Coronary artery (tissue), 2 donors: Measurements from ENCODE around the gene KNTC1.
"Not testable (repeated sequence)": the region's sequence is repeated elsewhere in the genome, so short reads cannot be mapped to it uniquely, and the experiment has no call there.

ENCODE experiments used
- DNase-seq: peaks from one replicate; pipeline ENCODE4 v3.0.0-alpha.2; 2017; ENCODE audit warnings: low spot score
- H3K27ac ChIP-seq, 2 donors: fragments of 200-600 bp; sonication (generic); one replicate each; pipeline ENCODE4 v1.5.1; 2016 to 2019
- H3K4me3 ChIP-seq: fragments of 200-600 bp; sonication (generic); 2 replicates; pipeline ENCODE4 v1.5.1; 2016; ENCODE audit warnings: mild to moderate bottlenecking, moderate library complexity
- CTCF ChIP-seq: fragments of 200-600 bp; sonication (generic); IDR thresholded peaks from one replicate; pipeline ENCODE4 v1.5.1; 2019; ENCODE audit warnings: antibody characterized with exemption

Gene KNTC1

GRCh38 chr12:122544537-122544936 is 17.5 kb downstream of the KNTC1 start:
- Histone ChIP-seq H3K4me3 (no peak overlapping the region), H3K27ac (no peak overlapping the region)
- no peak for TF ChIP-seq CTCF
- no peak for DNase-seq

- no peak overlapping the region for H3K27ac ChIP-seq
- TF ChIP-seq CTCF, result no peak
- H3K4me3 ChIP-seq, result no peak overlapping the region
- DNase-seq, result no peak
Measured at GRCh38 chr12:122545855-122546254, 18.8 kb downstream of the KNTC1 start.

GRCh38 chr12:122547330-122547729 is 20.3 kb downstream of the KNTC1 start:
- no peak for DNase-seq
- TF ChIP-seq CTCF, result no peak
- H3K27ac ChIP-seq, result no peak overlapping the region
- H3K4me3 ChIP-seq, result no peak overlapping the region

GRCh38 chr12:122558745-122559641 is 31.9 kb downstream of the KNTC1 start:
- no peak for DNase-seq
- no peak overlapping the region for H3K27ac ChIP-seq

GRCh38 chr12:122560138-122560537 is 33.1 kb downstream of the KNTC1 start:
- no peak for TF ChIP-seq CTCF
- Histone ChIP-seq H3K27ac (no peak overlapping the region), H3K4me3 (no peak overlapping the region)
- no peak for DNase-seq

More at GRCh38 chr12:122558745-122559641, 31.9 kb downstream of the KNTC1 start:
- H3K4me3 ChIP-seq, result no peak overlapping the region
- no peak for TF ChIP-seq CTCF

- no peak overlapping the region for H3K4me3 ChIP-seq
- no peak for TF ChIP-seq CTCF
- H3K27ac ChIP-seq, result no peak overlapping the region
- no peak for DNase-seq
Measured at GRCh38 chr12:122563361-122563760, 36.3 kb downstream of the KNTC1 start.

GRCh38 chr12:122566816-122567215 is 39.8 kb downstream of the KNTC1 start:
- not testable (repeated sequence) for H3K27ac ChIP-seq

More at GRCh38 chr12:122566816-122567215, 39.8 kb downstream of the KNTC1 start:
- H3K4me3 ChIP-seq, DNase-seq: not testable (repeated sequence)
